Measurements from ENCODE around the gene FGF3. TPM values are rescaled to one million over a fixed set of nuclear protein-coding genes. Genes with fewer than 3 reads are reported as not detected.

FGF3 gene
- total RNA-seq, 1 donor from 2014 or later: not detected

GRCh38 chr11:69825037-69825834, 6.0 kb upstream of the FGF3 start:
- no peak for DNase-seq (ENCODE audit: low spot score)

- DNase-seq (ENCODE audit: low spot score): no peak
Observed at GRCh38 chr11:69823641-69824265, 4.5 kb upstream of the FGF3 start.

DNA sequence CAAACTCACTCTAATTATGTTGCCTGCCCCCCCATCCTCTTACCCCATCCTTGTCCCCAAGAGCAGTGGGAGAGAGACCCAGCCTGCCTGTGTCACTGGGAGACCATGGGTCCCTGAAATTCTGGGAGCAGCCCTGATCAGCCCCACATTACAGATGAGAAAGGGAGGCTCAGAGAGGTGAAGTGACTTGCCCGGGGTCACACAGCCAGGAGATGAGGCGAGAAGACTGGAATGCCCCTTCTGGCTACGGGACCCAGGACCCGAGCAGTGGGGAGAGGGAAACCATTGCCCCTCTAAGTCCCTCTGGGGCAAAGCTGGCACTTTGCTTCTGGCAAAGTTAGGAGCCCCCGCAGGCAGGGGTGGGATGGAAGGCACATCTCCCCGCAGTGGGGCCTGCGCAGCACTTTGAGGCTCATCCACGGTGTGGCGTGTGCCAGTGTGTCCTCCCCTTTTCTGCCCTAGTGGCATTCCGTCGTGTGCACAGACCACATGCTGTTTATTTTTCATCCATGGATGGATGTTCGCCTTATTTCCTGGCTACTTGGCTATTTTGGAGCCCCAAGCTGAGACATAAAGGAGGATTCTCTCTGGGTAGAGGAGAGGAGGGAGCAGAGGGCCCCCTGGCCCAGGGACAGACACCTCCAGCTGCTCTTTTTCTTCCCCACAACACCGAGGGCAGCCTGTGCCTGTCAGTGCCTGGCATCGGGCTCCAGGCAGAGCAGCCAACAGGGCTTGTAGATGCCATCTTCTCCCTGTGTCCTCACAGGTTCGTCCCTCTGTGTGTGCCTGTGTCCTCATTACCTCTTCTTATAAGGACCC, 3.7 kb upstream of the FGF3 start:
- DNase-seq (ENCODE audit: low spot score): no peak

DNA sequence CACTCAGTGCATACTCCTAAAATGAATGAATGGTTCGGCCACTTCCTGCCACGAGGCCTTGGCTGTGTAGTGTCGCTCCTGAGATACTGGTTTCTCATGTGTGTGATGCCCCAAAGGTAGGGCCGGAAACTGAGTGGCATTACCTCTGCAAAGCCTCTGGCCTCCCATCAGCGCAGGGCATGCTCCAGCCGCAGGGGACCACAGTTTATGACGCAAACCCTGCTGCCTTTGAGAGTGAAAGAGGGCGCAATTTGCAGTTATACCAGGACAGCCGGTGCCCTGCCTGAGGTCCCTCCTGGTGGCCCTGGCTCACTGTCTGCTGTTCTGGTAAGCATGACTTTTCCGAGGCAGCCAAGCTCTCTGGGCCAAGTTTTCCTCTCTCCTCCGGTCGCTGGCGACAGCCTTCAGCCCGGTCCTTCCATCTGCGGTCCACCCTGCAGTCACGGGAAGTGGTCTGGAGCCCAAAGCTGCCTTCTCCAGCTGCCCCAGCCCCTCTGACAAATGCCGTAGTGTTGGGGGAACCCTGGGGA, 2.4 kb upstream of the FGF3 start:
- no peak for DNase-seq (ENCODE audit: low spot score)

- DNase-seq (ENCODE audit: low spot score): no peak
Observed at GRCh38 chr11:69820441-69820840, 1.2 kb upstream of the FGF3 start.

DNA sequence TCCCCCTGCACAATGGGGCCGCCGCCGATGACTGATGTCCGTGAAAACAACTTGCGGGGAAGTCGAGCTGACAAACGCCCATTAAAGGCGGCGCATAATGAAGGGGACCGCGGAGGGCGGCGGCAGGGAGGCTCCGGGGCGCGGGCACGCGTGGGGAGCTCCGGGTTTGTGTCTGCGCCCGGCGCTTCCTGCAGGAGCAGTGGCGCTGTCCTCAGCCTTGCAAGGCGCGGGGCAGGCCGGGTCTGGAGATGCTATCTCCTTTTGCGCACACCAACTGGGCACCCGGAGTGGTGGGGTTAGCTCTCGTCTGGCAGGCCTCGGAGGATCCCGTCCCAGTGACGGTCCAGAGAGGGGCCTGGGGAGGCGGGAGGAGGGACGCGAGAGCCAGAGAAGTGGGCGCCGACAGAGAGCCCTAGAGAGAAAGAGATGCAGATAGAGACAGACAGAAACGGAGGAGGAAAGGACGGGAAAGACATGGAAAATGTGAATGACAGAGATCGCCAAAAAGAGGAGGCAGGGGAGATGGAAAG, 390 bp upstream of the FGF3 start:
- DNase-seq (ENCODE audit: low spot score): no peak

GRCh38 chr11:69818231-69818602, 999 bp downstream of the FGF3 start:
- DNase-seq (ENCODE audit: low spot score): no peak

GRCh38 chr11:69817265-69818230, 1.7 kb downstream of the FGF3 start:
- no peak for DNase-seq (ENCODE audit: low spot score)

GRCh38 chr11:69816671-69817070, 2.5 kb downstream of the FGF3 start:
- no peak for DNase-seq (ENCODE audit: low spot score)

- no peak for DNase-seq (ENCODE audit: low spot score)
Observed at GRCh38 chr11:69815973-69816372, 3.2 kb downstream of the FGF3 start.

DNA sequence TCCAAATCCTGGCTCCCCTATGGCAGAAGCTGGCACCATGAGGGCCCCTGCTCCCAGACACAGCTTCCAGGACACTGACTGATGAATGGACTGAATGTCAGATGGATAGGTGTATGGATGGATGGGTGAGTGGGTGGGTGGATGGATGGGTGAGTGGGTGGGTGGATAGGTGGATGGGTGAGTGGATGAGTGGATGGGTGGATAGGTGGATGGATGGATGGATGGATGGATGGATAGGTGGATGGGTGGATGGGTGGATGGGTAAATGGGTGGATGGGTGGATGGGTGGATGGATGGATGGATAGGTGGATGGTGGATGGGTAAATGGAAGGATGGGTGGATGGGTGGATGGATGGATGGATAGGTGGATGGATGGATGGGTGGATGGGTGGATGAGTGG, 4.3 kb downstream of the FGF3 start:
- no peak for DNase-seq (ENCODE audit: low spot score)

DNA sequence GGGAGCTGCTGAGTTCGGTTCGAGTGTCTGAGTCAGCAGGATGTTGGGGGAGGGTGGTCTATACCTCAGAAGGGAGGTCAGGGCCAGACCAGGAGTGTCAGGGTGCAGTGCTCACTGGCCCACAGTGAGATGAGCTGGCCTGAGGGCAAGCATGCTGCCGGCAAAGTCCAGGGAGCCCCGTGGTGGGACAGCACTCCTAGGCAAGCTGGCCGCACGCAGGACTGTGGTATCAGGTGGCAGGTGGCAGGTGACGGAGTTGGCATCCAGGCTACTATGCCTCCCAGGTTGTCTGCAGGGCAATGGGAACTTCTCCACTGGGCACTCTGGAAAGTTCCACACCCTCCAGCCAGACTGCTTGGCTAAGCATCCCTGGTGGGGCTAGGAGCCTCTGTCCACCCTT, 4.8 kb downstream of the FGF3 start:
- DNase-seq (ENCODE audit: low spot score): no peak

DNA sequence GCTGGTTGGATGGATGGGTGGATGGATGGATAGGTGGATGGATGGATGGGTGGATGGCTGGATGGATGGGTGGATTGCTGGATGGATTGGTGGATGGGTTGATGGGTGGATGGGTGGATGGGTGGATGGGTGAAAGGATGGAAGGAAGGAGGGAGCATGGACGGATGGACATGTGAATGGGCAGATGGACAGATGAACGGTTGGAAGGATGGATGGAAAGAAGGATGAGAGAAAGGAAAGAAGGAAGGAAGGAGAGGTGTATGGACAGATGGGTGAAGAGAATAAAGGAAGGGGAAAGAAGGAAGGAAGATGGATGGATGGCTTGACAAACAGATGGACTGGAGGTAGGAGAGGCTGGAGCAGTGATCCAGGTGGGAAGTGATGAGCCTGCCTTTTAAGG, 5.4 kb downstream of the FGF3 start:
- no peak for DNase-seq (ENCODE audit: low spot score)

- no peak for DNase-seq (ENCODE audit: low spot score)
Observed at GRCh38 chr11:69812946-69813345, 6.3 kb downstream of the FGF3 start.

- no peak for DNase-seq (ENCODE audit: low spot score)
Observed at GRCh38 chr11:69812256-69812655, 7.0 kb downstream of the FGF3 start.

GRCh38 chr11:69811431-69811830, 7.8 kb downstream of the FGF3 start:
- DNase-seq (ENCODE audit: low spot score): no peak

DNA sequence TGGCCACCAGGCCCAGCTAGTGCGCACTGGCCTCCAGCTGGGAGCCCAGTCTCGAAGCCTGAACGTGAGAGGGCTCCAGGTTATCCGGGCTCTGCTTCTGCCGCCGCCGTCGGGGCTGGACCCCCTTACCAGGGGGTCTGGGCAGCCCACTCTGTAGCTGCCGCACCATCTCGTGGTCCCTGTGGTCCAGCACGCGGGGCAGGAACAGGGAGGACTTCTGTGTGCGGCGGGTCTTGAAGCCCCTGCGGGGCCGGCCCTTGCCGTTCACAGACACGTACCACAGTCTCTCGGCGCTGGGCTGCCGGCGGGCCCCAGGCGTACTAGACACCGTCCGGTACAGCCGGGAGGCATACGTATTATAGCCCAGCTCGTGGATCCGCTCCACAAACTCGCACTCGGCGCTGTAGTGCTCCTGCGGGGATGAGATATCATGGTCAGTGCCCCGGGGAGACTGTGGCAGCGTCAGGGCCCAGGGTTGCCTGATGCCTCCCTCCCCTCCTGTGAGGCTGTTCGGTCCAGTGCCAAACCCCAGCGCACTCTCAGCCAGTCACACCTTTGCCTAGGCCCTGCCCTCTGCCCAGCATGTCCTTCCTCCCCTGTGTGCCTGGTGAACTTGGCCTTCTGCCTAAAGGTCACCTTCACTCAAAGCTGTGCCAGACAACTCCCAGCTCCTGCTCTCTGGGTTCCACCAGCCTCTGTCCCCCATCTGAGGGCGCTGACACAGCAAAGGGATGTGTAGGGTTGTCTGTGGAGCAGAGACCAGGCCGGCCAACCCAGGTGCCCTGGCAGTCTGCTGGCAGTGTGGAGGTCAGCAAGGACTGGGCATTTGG, 8.7 kb downstream of the FGF3 start:
- no peak for DNase-seq (ENCODE audit: low spot score)

DNA sequence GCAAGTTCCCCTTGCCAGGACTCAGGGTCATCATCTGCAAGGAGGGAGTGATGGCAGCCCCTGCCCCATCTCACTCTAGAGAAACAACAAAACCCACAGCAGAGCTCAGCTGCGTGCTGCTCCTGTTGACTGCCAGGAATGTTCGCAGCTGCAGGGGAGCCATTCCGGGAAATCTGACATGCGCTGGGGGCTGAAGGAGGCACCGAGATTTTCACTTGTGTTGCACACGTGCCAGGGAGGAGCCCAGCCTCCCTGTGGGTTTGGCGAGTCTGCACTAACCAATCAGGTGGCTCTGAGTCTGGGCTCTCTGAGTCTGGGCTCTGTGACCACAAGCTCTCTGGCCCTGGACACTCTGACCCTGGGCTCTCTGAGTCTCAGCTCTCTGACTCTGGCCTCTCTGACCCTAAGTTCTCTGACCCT, 10.5 kb downstream of the FGF3 start:
- DNase-seq (ENCODE audit: low spot score): no peak

GRCh38 chr11:69807106-69807815, 12.0 kb downstream of the FGF3 start:
- no peak for DNase-seq (ENCODE audit: low spot score)
